Ishikawa (cell line): ENCODE data around the gene SLC8A1.

Experiments used
- CREB1 ChIP-seq: IDR thresholded peaks from 2 replicates; pipeline ENCODE4 v1.6.1; 2012; ENCODE audit warnings: low read depth
- EGR1 ChIP-seq: IDR thresholded peaks from 2 replicates; pipeline ENCODE4 v1.6.1; 2012
- EP300 ChIP-seq: IDR thresholded peaks from 2 replicates; pipeline ENCODE4 v1.6.1; 2012; ENCODE audit warnings: borderline replicate concordance
- MAX ChIP-seq: IDR thresholded peaks from 2 replicates; pipeline ENCODE4 v1.6.1; 2012
- NFIC ChIP-seq: IDR thresholded peaks from 2 replicates; pipeline ENCODE4 v1.6.1; 2012
- REST ChIP-seq: IDR thresholded peaks from 2 replicates; pipeline ENCODE4 v1.6.1; 2012; ENCODE audit warnings: low read depth, mild to moderate bottlenecking
- TAF1 ChIP-seq: IDR thresholded peaks from 2 replicates; pipeline ENCODE4 v1.6.1; 2012; ENCODE audit warnings: low read depth, mild to moderate bottlenecking
- TCF12 ChIP-seq: IDR thresholded peaks from 2 replicates; pipeline ENCODE4 v1.6.1; 2012; ENCODE audit warnings: low read depth
- TEAD4 ChIP-seq: IDR thresholded peaks from 2 replicates; pipeline ENCODE4 v1.6.1; 2012
- USF1 ChIP-seq: IDR thresholded peaks from 2 replicates; pipeline ENCODE4 v1.6.1; 2012
- YY1 ChIP-seq: IDR thresholded peaks from 2 replicates; pipeline ENCODE4 v1.6.1; 2012; ENCODE audit warnings: low read depth
- ZBTB7A ChIP-seq: IDR thresholded peaks from 2 replicates; pipeline ENCODE4 v1.6.1; 2012; ENCODE audit warnings: low read depth

GRCh38 chr2:40415391-40415790 lies 36.5 kb downstream of the SLC8A1 start:
- TF ChIP-seq YY1 (no peak), EP300 (no peak), USF1 (no peak), MAX (no peak), CREB1 (no peak), EGR1 (no peak), TAF1 (no peak), REST (no peak), TEAD4 (no peak), ZBTB7A (no peak), TCF12 (no peak), NFIC (no peak)
